ENCODE measurements around the gene GRB10. TPM values are rescaled to one million over a fixed set of nuclear protein-coding genes. Genes with fewer than 3 reads are reported as not detected.

The GRB10 gene
- total RNA-seq, 1 experiment from 2014 or later, result 38.3 TPM

DNA sequence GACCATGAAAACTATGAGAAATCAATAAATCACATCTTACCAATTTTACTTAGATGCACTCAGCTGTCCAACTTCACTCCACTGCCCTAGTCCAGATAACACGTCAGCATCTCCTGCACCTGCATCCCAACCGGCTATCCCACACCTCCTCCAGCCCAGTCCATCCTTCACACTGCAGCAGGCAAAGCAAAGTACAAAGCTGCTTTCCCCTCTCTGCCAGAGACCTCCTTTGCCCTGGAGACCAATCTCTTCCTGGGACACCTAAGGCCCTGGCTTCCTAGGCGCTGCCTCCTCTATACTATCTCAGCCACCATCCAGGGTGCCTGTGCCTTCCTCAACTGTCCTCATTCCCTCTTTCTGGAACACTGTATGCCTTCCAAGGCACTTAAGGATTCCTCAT, 127.2 kb downstream of the GRB10 start:
- Histone ChIP-seq H3K27ac (ENCODE audit: low read length) (no peak overlapping the region), H3K4me1 (ENCODE audit: control insufficient read depth, insufficient read depth, low read length) (no peaks in the 10 kb centered on the region), H3K9me3 (ENCODE audit: control insufficient read depth, insufficient read depth, low read depth, low read length) (no peaks in the 10 kb centered on the region), H3K4me3 (ENCODE audit: low read depth in 2 of 2, low read length in 2 of 2) (no peak overlapping the region), H3K27me3 (ENCODE audit: control insufficient read depth, insufficient read depth, low read length) (no peaks in the 10 kb centered on the region), H3K36me3 (ENCODE audit: control insufficient read depth, insufficient read depth, low read length) (no peaks in the 10 kb centered on the region)
- ATAC-seq (no peak), DNase-seq (ENCODE audit: low read depth, low spot score) (no peak)
- in situ Hi-C loops (cut with HindIII; ENCODE audit: low pct_unique_long_range_greater_than_20kb, low sequenced_read_pairs) (no loop called here), intact Hi-C loops (cut with micrococcal nuclease; ENCODE audit: unreplicated experiment) (no loop called here)
- no peak for TF ChIP-seq TCF7L2 (IDR thresholded peaks at IDR 0.05; ENCODE audit: low read depth, low read length)
- TF ChIP-seq SIN3A (IDR thresholded peaks at IDR 0.05; ENCODE audit: borderline replicate concordance, insufficient read depth, low read depth, low read length), result no peak
- TF ChIP-seq POLR2AphosphoS5 (IDR thresholded peaks at IDR 0.05; ENCODE audit: low read depth, low read length), result no peak
- TF ChIP-seq, protein P1, sequence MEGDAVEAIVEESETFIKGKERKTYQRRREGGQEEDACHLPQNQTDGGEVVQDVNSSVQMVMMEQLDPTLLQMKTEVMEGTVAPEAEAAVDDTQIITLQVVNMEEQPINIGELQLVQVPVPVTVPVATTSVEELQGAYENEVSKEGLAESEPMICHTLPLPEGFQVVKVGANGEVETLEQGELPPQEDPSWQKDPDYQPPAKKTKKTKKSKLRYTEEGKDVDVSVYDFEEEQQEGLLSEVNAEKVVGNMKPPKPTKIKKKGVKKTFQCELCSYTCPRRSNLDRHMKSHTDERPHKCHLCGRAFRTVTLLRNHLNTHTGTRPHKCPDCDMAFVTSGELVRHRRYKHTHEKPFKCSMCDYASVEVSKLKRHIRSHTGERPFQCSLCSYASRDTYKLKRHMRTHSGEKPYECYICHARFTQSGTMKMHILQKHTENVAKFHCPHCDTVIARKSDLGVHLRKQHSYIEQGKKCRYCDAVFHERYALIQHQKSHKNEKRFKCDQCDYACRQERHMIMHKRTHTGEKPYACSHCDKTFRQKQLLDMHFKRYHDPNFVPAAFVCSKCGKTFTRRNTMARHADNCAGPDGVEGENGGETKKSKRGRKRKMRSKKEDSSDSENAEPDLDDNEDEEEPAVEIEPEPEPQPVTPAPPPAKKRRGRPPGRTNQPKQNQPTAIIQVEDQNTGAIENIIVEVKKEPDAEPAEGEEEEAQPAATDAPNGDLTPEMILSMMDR (IDR thresholded peaks at IDR 0.05), result no peak
- TF ChIP-seq, protein P2, sequence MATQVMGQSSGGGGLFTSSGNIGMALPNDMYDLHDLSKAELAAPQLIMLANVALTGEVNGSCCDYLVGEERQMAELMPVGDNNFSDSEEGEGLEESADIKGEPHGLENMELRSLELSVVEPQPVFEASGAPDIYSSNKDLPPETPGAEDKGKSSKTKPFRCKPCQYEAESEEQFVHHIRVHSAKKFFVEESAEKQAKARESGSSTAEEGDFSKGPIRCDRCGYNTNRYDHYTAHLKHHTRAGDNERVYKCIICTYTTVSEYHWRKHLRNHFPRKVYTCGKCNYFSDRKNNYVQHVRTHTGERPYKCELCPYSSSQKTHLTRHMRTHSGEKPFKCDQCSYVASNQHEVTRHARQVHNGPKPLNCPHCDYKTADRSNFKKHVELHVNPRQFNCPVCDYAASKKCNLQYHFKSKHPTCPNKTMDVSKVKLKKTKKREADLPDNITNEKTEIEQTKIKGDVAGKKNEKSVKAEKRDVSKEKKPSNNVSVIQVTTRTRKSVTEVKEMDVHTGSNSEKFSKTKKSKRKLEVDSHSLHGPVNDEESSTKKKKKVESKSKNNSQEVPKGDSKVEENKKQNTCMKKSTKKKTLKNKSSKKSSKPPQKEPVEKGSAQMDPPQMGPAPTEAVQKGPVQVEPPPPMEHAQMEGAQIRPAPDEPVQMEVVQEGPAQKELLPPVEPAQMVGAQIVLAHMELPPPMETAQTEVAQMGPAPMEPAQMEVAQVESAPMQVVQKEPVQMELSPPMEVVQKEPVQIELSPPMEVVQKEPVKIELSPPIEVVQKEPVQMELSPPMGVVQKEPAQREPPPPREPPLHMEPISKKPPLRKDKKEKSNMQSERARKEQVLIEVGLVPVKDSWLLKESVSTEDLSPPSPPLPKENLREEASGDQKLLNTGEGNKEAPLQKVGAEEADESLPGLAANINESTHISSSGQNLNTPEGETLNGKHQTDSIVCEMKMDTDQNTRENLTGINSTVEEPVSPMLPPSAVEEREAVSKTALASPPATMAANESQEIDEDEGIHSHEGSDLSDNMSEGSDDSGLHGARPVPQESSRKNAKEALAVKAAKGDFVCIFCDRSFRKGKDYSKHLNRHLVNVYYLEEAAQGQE (IDR thresholded peaks at IDR 0.05; ENCODE audit: insufficient read depth in 1 of 2, low read depth in 2 of 2, low read length in 1 of 2), result no peak
- BruUV-seq (replicated peaks), result no TSS peak
- ChIA-PET POLR2A (no interaction called here), CTCF (no interaction called here)

DNA sequence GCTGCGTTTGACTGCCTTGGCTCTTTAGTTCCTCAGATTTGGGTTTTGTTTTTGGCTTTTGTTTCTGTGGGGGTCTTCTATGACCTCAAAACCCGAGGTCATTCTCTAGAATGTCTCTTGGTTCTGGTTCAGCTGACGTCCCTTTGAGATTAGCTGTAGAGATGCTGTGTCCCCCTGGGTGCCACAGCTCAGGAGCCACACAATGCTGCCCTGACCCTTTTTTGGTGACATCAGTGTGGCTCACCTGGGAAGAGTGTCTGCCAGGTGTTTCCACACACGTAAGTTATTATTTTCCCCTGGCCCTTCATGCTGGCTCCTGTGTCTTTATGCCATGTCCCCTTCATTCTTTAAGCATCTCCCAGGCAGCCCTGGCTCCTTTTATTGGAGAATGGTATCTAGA, 127.7 kb downstream of the GRB10 start:
- no peak for DNase-seq (ENCODE audit: low read depth, low spot score)
- CTCF ChIA-PET, result no interaction called here
- no peak for ATAC-seq
- Histone ChIP-seq H3K4me1 (ENCODE audit: control insufficient read depth, insufficient read depth, low read length) (no peaks in the 10 kb centered on the region), H3K36me3 (ENCODE audit: control insufficient read depth, insufficient read depth, low read length) (no peaks in the 10 kb centered on the region), H3K9me3 (ENCODE audit: control insufficient read depth, insufficient read depth, low read depth, low read length) (no peaks in the 10 kb centered on the region), H3K27ac (ENCODE audit: low read length) (no peak overlapping the region), H3K27me3 (ENCODE audit: control insufficient read depth, insufficient read depth, low read length) (no peaks in the 10 kb centered on the region), H3K4me3 (ENCODE audit: low read depth in 2 of 2, low read length in 2 of 2) (no peak overlapping the region)
- TF ChIP-seq, protein P1 (IDR thresholded peaks at IDR 0.05), result no peak
- POLR2A ChIA-PET, result no interaction called here
- no TSS peak for BruUV-seq (replicated peaks)
- intact Hi-C loops (cut with micrococcal nuclease; ENCODE audit: unreplicated experiment), result no loop called here
- in situ Hi-C loops (cut with HindIII; ENCODE audit: low pct_unique_long_range_greater_than_20kb, low sequenced_read_pairs), result no loop called here

DNA sequence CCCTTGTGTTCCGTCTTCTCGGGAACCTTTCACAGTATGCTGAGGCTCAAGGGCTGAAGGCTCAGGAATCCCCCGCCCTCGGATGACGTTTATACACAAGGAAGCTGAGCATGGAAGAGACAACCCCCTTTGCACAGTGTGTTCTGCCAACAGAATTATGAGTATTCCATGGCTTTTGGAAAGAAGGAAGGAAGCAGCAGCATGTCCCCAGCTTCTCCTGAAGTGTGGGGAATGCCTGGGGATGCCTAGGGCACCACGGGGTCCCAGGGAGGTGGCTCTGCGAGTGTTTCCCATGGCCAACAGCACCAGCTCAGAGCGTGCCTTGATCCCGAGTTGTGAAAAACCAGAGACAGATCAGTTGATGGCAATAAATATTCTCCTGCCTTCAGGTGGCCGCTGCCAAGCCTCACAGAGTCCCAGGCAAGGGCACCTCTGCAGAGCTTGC, 128.7 kb downstream of the GRB10 start:
- Histone ChIP-seq H3K4me3 (ENCODE audit: low read depth in 2 of 2, low read length in 2 of 2) (no peak overlapping the region), H3K36me3 (ENCODE audit: control insufficient read depth, insufficient read depth, low read length) (no peaks in the 10 kb centered on the region), H3K4me1 (ENCODE audit: control insufficient read depth, insufficient read depth, low read length) (no peaks in the 10 kb centered on the region), H3K27ac (ENCODE audit: low read length) (no peak overlapping the region), H3K9me3 (ENCODE audit: control insufficient read depth, insufficient read depth, low read depth, low read length) (no peaks in the 10 kb centered on the region), H3K27me3 (ENCODE audit: control insufficient read depth, insufficient read depth, low read length) (no peaks in the 10 kb centered on the region)
- intact Hi-C loops (cut with micrococcal nuclease; ENCODE audit: unreplicated experiment), result no loop called here
- in situ Hi-C loops (cut with HindIII; ENCODE audit: low pct_unique_long_range_greater_than_20kb, low sequenced_read_pairs), result no loop called here
- BruUV-seq (replicated peaks), result no TSS peak
- ATAC-seq (no peak), DNase-seq (ENCODE audit: low read depth, low spot score) (no peak)
- ChIA-PET CTCF (no interaction called here), POLR2A (no interaction called here)
- no peak for TF ChIP-seq TCF7L2 (IDR thresholded peaks at IDR 0.05; ENCODE audit: low read depth, low read length)
- TF ChIP-seq, protein P1 (IDR thresholded peaks at IDR 0.05), result no peak
- no peak for TF ChIP-seq POLR2AphosphoS5 (IDR thresholded peaks at IDR 0.05; ENCODE audit: low read depth, low read length)
- TF ChIP-seq SIN3A (IDR thresholded peaks at IDR 0.05; ENCODE audit: borderline replicate concordance, insufficient read depth, low read depth, low read length), result no peak
- TF ChIP-seq, protein P2 (IDR thresholded peaks at IDR 0.05; ENCODE audit: insufficient read depth in 1 of 2, low read depth in 2 of 2, low read length in 1 of 2), result no peak
